NCI-H1436 (cell line): ENCODE data around the gene KMT2B.
"Not testable (repeated sequence)": the region's sequence is repeated elsewhere in the genome, so short reads cannot be mapped to it uniquely, and the experiment has no call there.

Experiments used
- DNase-seq: peaks from one replicate; lab custom pipeline; 2025; lab: John Stamatoyannopoulos, UW

Gene KMT2B

DNA sequence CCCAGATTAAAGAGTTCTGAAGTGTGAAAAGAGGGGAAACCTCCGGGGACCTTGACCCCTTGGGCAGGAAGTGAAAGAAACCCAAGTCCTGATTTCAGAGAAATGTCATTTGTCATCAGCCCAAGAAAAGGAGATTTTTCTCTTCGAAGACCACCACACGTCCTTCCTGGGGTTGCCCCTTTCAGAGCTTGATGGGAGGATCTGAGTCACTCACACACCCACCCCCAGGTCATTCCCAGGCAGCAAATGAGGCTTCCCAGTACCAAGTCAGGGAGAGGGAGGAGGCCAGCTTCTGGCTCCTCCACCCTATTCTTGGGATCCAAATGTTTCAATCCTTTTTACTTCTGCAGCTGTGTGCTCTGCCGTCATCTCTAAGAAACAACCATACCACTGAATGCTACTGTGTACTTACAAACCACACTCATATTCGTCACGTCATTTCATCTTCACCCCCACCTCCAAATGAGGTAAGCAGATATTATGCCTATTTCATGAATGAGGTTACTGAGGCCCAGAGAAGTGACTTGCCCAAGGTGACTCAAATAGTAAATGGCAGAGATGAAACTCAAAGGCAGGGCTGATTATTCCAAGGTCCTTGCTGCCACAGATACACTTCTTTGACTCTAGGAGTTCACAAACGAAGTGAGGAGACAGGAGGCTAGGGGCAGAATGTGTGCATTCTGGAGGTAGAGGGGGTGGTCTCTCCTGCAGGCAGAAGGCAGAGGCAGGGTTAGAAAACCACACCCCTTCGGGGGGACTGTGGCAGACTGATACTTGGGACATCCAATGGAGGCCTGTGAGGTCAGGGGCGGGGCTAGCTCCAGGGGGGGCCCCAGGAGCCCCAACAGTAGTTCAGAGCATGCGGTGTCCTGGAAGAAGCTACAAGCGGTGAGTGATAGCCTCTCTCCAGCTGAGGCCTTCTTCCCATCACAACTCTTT is 5.0 kb upstream of the KMT2B start:
- no peak for DNase-seq

DNA sequence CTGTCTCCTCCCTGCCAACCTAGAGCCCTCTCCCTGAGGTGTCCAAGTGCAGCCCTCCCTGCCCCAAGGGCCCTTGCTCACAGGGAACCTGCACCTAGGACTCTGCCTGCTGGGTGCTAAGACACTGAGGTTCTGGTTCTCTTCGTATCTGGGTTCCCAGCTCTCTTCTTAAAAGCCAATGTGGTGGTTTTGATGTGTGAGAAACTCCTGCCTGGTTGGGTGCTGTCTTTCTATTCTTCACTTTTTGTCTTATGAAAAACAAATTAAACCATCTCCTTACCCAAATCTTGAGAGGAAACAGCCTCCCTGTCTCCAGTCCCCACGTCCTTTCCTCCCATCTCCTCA is 4.3 kb upstream of the KMT2B start:
- no peak for DNase-seq

DNA sequence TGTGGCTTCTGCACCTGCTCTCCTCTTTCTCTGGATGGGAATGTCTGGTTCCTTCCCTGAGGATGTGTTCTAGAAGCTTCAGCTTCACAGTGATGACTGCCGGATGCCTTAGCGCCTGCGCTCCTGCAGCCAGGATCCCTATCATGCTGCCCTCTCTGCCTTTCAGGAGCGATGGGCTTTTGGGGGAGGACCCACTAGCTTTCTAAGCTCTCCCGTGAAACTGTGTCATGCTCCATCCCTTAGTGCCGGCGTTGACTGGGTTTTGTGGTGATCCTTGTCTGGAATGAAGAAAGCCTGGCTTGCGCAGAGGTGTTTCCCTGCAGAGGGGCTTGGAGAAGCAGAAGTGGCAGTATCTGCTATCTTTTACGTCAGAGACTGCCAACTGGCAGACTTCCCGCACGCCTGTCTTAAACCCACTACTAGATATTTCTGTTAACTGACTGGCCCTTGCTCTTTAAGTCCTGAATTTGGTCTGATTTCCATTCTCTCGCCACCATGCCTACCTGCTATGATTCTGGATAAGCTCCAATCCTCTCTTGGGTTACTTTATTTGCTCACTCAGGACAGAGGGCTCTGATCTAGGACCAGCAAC is 3.8 kb upstream of the KMT2B start:
- DNase-seq: no peak

DNA sequence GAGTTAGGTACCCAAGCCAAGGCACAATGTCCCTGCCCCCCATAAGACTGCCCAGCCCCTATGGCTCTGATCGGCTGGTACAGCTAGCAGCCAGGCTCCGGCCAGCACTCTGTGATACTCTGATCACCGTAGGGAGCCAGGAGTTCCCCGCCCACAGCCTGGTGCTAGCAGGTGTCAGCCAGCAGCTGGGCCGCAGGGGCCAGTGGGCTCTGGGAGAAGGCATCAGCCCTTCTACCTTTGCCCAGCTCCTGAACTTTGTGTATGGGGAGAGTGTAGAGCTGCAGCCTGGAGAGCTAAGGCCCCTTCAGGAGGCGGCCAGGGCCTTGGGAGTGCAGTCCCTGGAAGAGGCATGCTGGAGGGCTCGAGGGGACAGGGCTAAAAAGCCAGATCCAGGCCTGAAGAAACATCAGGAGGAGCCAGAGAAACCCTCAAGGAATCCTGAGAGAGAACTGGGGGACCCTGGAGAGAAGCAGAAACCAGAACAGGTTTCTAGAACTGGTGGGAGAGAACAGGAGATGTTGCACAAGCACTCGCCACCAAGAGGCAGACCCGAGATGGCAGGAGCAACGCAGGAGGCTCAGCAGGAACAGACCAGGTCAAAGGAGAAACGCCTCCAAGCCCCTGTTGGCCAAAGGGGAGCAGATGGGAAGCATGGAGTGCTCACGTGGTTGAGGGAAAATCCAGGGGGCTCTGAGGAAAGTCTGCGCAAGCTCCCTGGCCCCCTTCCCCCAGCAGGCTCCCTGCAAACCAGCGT is 3.0 kb upstream of the KMT2B start:
- DNase-seq: no peak

DNA sequence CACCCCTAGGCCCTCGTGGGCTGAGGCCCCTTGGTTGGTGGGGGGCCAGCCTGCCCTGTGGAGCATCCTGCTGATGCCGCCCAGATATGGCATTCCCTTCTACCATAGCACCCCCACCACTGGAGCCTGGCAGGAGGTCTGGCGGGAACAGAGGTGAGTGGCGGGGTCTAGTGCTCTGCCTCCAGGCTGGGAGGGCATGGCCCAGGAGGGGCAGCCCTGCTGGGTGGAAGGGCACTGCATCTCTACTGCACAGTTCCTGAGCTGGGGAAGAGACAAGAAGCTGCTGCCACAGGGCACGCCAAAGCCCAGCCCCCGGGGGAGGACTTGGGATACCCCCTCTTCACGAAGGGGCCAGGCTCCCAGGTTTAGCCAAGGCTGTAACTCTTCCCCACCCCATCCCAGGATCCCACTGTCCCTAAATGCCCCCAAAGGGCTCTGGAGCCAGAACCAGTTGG is 2.4 kb upstream of the KMT2B start:
- DNase-seq: no peak

DNA sequence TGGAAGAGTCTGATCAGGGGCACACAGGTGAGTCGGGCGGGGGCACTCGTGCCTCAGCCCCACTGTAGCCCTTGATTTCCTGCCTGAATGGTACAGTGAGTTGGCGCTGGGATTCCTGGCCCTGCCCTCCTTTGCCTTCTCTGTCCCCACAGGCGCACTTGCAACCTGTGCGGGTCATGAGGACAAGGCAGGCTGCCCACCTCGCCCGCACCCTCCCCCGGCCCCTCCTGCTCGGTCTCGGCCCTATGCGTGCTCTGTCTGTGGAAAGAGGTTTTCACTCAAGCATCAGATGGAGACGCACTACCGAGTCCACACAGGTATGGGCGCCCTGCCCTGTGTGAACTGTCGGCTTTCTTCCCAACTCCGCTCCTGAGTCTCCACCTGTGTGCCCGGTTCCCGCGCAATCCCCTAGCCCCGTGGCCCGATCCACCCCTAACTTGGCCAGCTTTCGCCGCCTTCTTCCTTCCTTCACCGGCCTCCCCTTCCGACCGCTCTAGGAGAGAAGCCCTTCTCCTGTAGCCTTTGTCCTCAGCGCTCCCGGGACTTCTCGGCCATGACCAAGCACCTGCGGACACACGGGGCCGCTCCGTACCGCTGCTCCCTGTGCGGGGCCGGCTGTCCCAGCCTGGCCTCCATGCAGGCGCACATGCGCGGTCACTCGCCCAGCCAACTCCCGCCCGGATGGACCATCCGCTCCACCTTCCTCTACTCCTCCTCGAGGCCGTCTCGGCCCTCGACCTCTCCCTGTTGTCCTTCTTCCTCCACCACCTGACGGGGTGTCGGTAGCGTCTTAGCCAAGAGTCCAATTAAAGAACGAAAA is 1.6 kb upstream of the KMT2B start:
- DNase-seq: no peak

DNA sequence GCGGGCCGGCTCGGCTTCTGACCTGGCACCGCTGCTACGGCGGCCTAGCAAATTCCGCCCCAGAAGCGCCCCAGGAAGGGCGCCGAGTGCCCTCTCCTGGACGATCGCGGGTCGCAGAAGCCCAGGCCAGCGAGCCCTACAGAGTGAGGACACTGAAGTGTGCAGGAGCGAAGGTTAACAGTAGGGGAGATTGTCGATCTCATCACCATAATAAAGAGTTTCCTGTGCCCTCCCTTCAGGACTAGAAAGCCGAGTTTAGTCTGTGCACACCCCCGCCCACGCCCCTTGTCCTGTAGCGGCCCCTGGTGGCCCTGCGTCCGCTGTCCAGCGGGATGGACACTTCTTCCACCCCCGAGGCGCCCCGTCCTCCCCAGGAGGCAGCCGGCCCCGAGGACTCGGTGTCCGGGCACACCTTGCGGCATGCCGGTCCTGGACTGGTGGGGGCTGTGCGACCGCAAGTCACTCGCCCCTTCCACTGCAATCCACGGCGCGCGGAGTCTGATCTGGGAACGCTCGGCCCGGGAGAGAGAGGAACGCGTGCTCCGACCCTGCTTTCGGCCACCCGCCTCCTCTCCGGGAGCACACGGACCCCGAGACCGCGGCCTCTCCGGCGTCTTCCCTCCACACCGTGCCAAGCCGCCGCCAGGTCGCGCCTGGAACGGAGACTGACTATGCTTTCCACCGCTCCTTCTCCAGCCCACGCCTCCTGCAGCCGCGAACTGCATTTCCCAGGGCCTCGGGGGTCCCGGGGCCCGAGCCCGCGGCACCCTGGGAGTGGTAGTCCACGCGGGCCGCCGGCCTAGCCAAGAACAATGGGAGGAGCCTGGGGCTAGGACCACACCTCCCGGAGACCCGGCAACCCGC is 770 bp upstream of the KMT2B start:
- DNase-seq: peak; percentile 94

DNA sequence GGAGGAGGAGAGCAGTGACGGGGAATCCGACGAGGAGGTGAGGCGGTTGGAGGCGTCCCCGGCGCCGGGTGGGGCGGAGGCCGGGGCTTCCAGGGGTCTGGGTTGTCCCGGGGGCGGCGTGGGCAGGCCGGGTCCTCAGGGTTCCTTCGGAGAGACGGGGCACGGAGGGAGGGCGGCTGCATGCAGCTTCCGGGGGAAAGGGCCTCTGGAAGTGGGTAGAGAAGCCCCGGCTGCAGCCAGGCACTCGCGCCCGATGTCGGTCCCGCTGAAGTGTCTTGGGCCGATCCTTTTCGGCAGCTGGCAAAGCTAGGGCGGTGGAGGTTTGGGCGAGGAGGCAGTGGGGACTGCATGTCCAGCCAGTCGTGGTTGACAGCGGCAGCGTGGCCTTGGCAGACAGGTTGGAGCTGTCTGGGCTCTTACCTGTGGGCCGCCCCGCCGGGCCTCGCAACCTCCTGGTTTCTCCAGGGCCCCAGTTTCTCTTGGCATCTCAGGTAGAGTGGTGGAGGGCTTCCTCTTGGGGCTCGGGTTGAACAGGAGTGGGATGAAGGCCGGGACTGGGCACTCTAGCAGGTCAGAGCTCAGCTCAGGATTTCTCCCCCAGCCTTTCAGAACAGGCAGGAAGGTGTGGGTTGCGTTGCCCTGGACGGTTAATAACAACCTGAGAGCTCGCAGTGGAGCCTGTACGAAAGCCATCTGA is 690 bp downstream of the KMT2B start:
- no peak for DNase-seq

DNA sequence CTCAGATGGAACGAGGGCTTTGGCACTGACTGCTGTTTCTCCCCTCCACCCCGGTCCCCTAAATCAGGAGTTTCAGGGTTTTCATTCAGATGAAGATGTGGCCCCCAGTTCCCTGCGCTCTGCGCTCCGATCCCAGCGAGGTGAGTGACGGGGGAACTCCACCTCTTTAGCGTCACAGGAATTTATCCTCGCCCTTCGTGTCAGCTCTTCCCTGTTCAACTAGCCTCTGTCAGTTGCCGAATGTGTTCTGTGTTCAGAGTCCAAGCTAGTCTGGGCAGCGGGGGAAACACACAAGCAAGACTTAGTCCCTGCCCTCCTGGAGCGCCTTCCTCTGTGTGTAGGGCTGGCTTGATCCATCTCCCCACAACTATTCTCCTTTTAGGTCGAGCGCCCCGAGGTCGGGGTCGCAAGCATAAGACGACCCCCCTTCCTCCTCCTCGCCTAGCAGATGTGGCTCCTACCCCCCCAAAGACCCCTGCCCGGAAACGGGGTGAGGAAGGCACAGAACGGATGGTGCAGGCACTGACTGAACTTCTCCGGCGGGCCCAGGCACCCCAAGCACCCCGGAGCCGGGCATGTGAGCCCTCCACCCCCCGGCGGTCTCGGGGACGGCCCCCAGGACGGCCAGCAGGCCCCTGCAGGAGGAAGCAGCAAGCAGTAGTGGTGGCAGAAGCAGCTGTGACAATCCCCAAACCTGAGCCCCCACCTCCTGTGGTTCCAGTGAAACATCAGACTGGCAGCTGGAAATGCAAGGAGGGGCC is 1.8 kb downstream of the KMT2B start:
- DNase-seq: no peak

DNA sequence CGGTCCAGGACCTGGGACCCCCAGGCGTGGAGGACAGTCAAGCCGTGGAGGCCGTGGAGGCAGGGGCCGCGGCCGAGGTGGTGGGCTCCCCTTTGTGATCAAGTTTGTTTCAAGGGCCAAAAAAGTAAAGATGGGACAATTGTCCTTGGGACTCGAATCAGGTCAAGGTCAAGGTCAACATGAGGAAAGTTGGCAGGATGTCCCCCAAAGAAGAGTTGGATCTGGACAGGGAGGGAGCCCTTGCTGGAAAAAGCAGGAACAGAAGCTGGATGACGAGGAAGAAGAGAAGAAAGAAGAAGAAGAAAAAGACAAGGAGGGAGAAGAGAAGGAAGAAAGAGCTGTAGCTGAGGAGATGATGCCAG is 2.3 kb downstream of the KMT2B start:
- DNase-seq: no peak

DNA sequence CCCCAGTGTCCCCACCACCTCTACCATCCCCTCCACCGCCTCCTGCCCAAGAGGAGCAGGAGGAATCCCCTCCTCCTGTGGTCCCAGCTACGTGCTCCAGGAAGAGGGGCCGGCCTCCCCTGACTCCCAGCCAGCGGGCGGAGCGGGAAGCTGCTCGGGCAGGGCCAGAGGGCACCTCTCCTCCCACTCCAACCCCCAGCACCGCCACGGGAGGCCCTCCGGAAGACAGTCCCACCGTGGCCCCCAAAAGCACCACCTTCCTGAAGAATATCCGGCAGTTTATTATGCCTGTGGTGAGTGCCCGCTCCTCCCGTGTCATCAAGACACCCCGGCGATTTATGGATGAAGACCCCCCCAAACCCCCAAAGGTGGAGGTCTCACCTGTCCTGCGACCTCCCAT is 2.8 kb downstream of the KMT2B start:
- no peak for DNase-seq

DNA sequence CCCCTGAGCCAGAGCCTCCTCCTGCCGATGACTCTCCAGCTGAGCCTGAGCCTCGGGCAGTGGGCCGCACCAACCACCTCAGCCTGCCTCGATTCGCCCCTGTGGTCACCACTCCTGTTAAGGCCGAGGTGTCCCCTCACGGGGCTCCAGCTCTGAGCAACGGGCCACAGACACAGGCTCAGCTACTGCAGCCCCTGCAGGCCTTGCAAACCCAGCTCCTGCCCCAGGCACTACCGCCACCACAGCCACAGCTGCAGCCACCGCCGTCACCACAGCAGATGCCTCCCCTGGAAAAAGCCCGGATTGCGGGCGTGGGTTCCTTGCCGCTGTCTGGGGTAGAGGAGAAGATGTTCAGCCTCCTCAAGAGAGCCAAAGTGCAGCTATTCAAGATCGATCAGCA is 3.6 kb downstream of the KMT2B start:
- no peak for DNase-seq

DNA sequence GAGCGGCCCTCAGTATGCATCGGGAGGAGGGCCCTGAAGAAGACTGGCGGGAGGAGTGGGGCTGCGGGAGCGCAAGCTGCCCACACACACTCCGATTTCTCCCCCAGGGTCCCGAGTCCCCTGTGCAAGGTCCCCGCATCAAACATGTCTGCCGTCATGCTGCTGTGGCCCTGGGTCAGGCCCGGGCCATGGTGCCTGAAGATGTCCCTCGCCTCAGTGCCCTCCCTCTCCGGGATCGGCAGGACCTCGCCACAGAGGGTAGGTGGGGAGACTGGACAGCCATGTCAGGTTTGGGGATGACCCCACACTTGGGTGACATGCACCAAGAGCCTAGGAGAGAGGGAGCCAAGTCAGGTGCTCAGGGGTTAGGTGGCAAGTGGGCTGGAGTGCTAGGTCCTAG is 4.7 kb downstream of the KMT2B start:
- DNase-seq: no peak

DNA sequence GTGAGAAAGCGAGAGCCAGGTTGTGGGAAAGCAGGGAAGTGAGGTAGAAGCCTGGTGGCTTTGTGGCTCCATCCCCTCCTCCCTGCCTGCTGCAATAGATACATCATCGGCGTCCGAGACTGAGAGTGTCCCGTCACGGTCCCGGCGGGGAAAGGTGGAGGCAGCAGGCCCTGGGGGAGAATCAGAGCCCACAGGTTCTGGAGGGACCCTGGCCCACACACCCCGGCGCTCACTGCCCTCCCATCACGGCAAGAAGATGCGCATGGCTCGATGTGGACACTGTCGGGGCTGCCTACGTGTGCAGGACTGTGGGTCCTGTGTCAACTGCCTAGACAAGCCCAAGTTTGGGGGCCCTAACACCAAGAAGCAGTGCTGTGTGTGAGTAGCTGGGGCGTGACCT is 5.1 kb downstream of the KMT2B start:
- DNase-seq: no peak

DNA sequence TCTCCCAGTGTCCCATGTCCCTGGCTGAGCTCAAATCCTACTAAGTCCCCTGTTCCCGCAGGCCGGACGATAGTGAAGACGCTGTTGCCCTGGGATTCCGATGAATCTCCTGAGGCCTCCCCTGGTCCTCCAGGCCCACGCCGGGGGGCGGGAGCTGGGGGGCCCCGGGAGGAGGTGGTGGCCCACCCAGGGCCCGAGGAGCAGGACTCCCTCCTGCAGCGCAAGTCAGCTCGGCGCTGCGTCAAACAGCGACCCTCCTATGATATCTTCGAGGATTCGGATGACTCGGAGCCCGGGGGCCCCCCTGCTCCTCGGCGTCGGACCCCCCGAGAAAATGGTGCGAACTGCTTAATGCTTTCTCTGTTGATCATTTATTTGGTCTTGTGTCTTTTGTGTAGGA is 5.9 kb downstream of the KMT2B start:
- DNase-seq: no peak

DNA sequence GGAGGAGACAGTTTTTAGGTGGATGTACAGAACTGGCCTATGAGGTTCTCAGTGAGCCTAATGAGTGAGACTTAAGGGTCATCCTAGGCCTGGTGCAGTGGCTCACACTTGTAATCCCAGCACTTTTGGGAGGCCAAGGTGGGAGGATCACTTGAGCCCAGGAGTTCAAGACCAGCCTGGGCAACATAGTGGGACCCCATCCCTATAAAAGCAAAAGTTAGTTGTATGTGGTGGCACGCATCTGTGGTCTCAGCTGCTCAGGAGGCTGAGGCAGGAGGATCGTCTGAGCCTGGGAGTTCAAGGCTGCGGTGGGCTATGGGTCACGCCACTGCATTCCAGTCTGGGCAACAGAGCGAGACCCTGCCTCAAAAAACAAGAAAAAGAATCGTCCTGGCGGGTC is 6.3 kb downstream of the KMT2B start:
- not testable (repeated sequence) for DNase-seq

DNA sequence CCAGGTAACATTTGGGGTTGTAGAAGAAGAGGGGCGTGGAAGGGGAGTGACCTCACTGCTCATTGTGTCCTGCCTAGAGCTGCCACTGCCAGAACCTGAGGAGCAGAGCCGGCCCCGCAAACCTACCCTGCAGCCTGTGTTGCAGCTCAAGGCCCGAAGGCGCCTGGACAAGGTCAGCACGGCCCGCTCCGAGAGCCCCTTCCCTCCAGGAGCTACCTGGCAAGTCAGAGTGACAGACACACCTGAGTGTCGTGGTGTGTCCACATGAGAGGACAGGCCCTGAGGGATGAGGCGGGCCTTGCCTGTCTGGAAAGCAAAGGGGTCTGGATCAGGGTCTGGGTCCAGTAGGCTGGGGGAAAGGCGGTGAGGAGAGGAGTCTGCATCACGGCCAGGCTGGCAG is 6.8 kb downstream of the KMT2B start:
- DNase-seq: no peak

DNA sequence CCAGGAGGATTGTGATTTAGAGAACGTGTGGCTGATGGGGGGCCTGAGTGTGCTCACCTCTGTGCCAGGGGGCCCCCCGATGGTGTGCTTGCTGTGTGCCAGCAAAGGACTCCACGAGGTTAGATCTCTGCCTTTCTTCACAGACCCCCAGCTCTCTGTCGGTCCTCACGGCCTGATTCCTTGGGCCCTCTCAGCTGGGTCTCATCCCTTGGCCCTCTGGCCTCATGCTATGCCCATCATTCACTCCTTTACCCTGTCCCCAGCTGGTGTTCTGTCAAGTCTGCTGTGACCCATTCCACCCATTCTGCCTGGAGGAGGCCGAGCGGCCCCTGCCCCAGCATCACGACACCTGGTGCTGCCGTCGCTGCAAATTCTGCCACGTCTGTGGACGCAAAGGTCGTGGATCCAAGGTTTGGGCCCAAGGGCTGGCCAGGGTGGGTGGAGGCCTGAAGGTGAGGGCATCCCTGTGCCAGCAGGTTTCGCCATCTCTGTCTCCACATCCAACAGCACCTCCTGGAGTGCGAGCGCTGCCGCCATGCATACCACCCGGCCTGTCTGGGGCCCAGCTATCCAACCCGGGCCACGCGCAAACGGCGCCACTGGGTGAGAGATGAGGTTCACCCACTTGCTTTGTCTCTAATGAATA is 7.5 kb downstream of the KMT2B start:
- no peak for DNase-seq
